ENCODE measurements around the gene KRTAP12-3.

KRTAP12-3 gene

GRCh38 chr21:44703731-44704635, 46.3 kb downstream of the KRTAP12-3 start:
- no peak for DNase-seq

GRCh38 chr21:44704636-44705001, 46.9 kb downstream of the KRTAP12-3 start:
- DNase-seq = no peak

- DNase-seq = no peak
Measured at GRCh38 chr21:44706026-44706705, 48.4 kb downstream of the KRTAP12-3 start.

GRCh38 chr21:44706706-44707581, 49.2 kb downstream of the KRTAP12-3 start:
- no peak for DNase-seq
